Bronchial smooth muscle cell (primary cell): ENCODE data around the gene GRK2. TPM values are rescaled to one million over a fixed set of nuclear protein-coding genes. Genes with fewer than 3 reads are reported as not detected.

Experiments used
- total RNA-seq: library from RNA; depleted of rRNA; stranded (reverse); fragments of >200 nt; gene quantifications from 2 replicates; pipeline ENCODE4 v1.2.1, GENCODE V29; 2014

Gene GRK2
- total RNA-seq = 21.3 and 23.3 TPM in 2 replicates

GRCh38 chr11:67266449-67267187, at the start of gene GRK2:
GRK2 (plus strand) TSS chr11:67266473; CDS start chr11:67266700, 227 bp downstream.

DNA sequence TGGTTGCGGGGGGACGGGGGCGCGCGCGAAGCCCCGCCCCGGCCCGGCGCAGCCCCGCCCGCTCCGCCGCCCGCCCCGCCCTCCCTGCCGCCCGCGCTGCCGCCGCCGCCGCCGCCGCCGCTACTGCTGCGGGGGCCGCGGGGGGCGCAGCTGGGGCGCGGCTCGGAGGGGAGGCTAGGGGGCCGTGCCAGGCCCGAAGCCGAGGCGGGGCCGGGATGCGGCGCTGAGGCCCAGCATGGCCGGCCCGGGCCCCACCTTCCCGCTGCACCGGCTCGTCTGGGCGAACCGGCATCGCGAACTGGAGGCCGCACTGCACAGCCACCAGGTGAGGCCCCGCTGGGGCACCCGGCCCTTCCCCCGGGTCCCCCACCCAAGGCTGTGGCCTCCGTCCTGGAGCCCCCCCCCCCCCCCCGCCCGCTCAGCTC, 23.0 kb downstream of the GRK2 start, which contains the start of gene ANKRD13D:
TSS of gene ANKRD13D (plus strand) at position 78 of the 425 bp plus-strand sequence. CDS start at position 236, 158 bp downstream.

GRCh38 chr11:67303132-67303834, 37.0 kb downstream of the GRK2 start, which contains the start of gene SSH3:
SSH3 (plus strand) TSS chr11:67303530; CDS start chr11:67303626, 96 bp downstream.

Other genes starting within 250 kb of the GRK2 start
- under 0.01 and 0.16 TPM in 2 replicates for gene SYT12, start 243.3 kb upstream of the GRK2 start, total RNA-seq
- gene RHOD, start 209.6 kb upstream of the GRK2 start, total RNA-seq = 11.6 and 16.1 TPM in 2 replicates
- gene KDM2A, start 147.2 kb upstream of the GRK2 start, total RNA-seq = 31.4 and 40.2 TPM in 2 replicates
- gene ANKRD13D, start 22.8 kb downstream of the GRK2 start, total RNA-seq = 26.6 and 32.3 TPM in 2 replicates
- gene SSH3, start 37.1 kb downstream of the GRK2 start, total RNA-seq = 16.2 and 19.1 TPM in 2 replicates
- 26.8 and 32.2 TPM in 2 replicates for gene POLD4, start 87.1 kb downstream of the GRK2 start, total RNA-seq
- gene CLCF1, start 107.1 kb downstream of the GRK2 start, total RNA-seq = 2.7 and 3.0 TPM in 2 replicates
- gene RAD9A, start 125.5 kb downstream of the GRK2 start, total RNA-seq = 5.0 and 6.3 TPM in 2 replicates
- gene PPP1CA, start 135.4 kb downstream of the GRK2 start, total RNA-seq = 72.2 and 109 TPM in 2 replicates
- not detected in 2 replicates for gene TBC1D10C, start 137.6 kb downstream of the GRK2 start, total RNA-seq
- gene CARNS1, start 149.2 kb downstream of the GRK2 start, total RNA-seq = 0.09 and 0.16 TPM in 2 replicates
- gene RPS6KB2, start 162.0 kb downstream of the GRK2 start, total RNA-seq = 28.4 and 43.7 TPM in 2 replicates
- under 0.01 TPM in 1 of 2 replicates, not detected in the other for gene PTPRCAP, start 171.2 kb downstream of the GRK2 start, total RNA-seq
- 175 and 181 TPM in 2 replicates for gene CORO1B, start 177.0 kb downstream of the GRK2 start, total RNA-seq
- gene GPR152, start 186.3 kb downstream of the GRK2 start, total RNA-seq = not detected in 2 replicates
- not detected in 2 replicates for gene CABP4, start 188.9 kb downstream of the GRK2 start, total RNA-seq
- 7.8 and 14.7 TPM in 2 replicates for gene TMEM134, start 202.8 kb downstream of the GRK2 start, total RNA-seq
- gene AIP, start 216.6 kb downstream of the GRK2 start, total RNA-seq = 138 and 208 TPM in 2 replicates
- 10.7 and 16.4 TPM in 2 replicates for gene PITPNM1, start 238.9 kb downstream of the GRK2 start, total RNA-seq
- gene CDK2AP2, start 241.7 kb downstream of the GRK2 start, total RNA-seq = 4.4 and 5.5 TPM in 2 replicates